SK-N-SH treated with all-trans-retinoic acid at 6 μM for 48 hours (cell line): Measurements from ENCODE around the gene MYH14.

Source experiments
- ATAC-seq: fragments of 200-7000 bp; cut with Tn5 transposase; 3 replicates; pipeline ENCODE4 v1.9.1; 2020; ENCODE audit warnings: mild to moderate bottlenecking, moderate library complexity
- ARNTL ChIP-seq: fragments of 450-650 bp; formaldehyde crosslinking; IDR thresholded peaks from 2 replicates; pipeline ENCODE4 v1.5.0; 2020; ENCODE audit warnings: low read depth, mild to moderate bottlenecking, moderate library complexity, borderline replicate concordance
- BACH2 ChIP-seq: fragments of 250-450 bp; sonication (Bioruptor Pico); IDR thresholded peaks from 2 replicates; pipeline ENCODE4 v1.9.0; 2021; ENCODE audit warnings: mild to moderate bottlenecking, borderline replicate concordance
- ESRRG ChIP-seq: fragments of 250-450 bp; sonication (Bioruptor Pico); IDR thresholded peaks from 2 replicates; pipeline ENCODE4 v1.6.1; 2021; ENCODE audit warnings: mild to moderate bottlenecking
- GLIS3 ChIP-seq: fragments of 250-450 bp; sonication (Bioruptor Pico); IDR thresholded peaks from 2 replicates; pipeline ENCODE4 v1.5.0; 2020; ENCODE audit warnings: mild to moderate bottlenecking, moderate library complexity
- OSR1 ChIP-seq: fragments of 250-450 bp; sonication (Bioruptor Pico); IDR thresholded peaks from 2 replicates; pipeline ENCODE4 v1.8.0; 2022; ENCODE audit warnings: moderate library complexity, mild to moderate bottlenecking, inconsistent platforms
- PATZ1 ChIP-seq: fragments of 250-450 bp; sonication (Bioruptor Pico); IDR thresholded peaks from 2 replicates; pipeline ENCODE4 v1.8.0; 2020; ENCODE audit warnings: mild to moderate bottlenecking, moderate library complexity, borderline replicate concordance
- PPARA ChIP-seq: fragments of 250-450 bp; sonication (Bioruptor Pico); IDR thresholded peaks from 2 replicates; pipeline ENCODE4 v1.5.0; 2020; ENCODE audit warnings: mild to moderate bottlenecking, borderline replicate concordance
- RARB ChIP-seq: fragments of 250-450 bp; sonication (Bioruptor Pico); IDR thresholded peaks from 2 replicates; pipeline ENCODE4 v1.8.0; 2021; ENCODE audit warnings: mild to moderate bottlenecking, moderate library complexity
- TCF4 ChIP-seq: fragments of 250-450 bp; sonication (Bioruptor Pico); IDR thresholded peaks from 2 replicates; pipeline ENCODE4 v1.8.0; 2021; ENCODE audit warnings: mild to moderate bottlenecking, moderate library complexity, borderline replicate concordance
- TOX ChIP-seq: fragments of 250-450 bp; sonication (Bioruptor Pico); IDR thresholded peaks from 2 replicates; pipeline ENCODE4 v1.8.0; 2021; ENCODE audit warnings: mild to moderate bottlenecking, moderate library complexity, borderline replicate concordance
- ZC3H10 ChIP-seq: fragments of 250-450 bp; sonication (Bioruptor Pico); IDR thresholded peaks from 2 replicates; pipeline ENCODE4 v1.5.1; 2021; ENCODE audit warnings: mild to moderate bottlenecking, moderate library complexity
- ZFP3 ChIP-seq: fragments of 250-450 bp; sonication (Bioruptor Pico); IDR thresholded peaks from 2 replicates; pipeline ENCODE4 v1.5.0; 2020; ENCODE audit warnings: mild to moderate bottlenecking, moderate library complexity
- ZFP30 ChIP-seq: fragments of 450-650 bp; formaldehyde crosslinking; IDR thresholded peaks from 2 replicates; pipeline ENCODE4 v1.5.0; 2022; ENCODE audit warnings: mild to moderate bottlenecking, moderate library complexity
- ZNF565 ChIP-seq: fragments of 450-650 bp; formaldehyde crosslinking; conservative IDR thresholded peaks from 2 replicates; pipeline ENCODE4 v1.5.0; 2020; ENCODE audit warnings: low read depth, mild to moderate bottlenecking, moderate library complexity
- ZNF70 ChIP-seq: fragments of 450-650 bp; formaldehyde crosslinking; IDR thresholded peaks from 2 replicates; pipeline ENCODE4 v1.5.0; 2020; ENCODE audit warnings: mild to moderate bottlenecking, moderate library complexity
- ZNF8 ChIP-seq: fragments of 450-650 bp; formaldehyde crosslinking; IDR thresholded peaks from 2 replicates; pipeline ENCODE4 v1.5.0; 2020; ENCODE audit warnings: mild to moderate bottlenecking, moderate library complexity
- TF ChIP-seq, protein P1 (sequence below): fragments of 250-450 bp; sonication (Bioruptor Pico); IDR thresholded peaks from 2 replicates; pipeline ENCODE4 v1.5.1; 2020; ENCODE audit warnings: low read depth, mild to moderate bottlenecking, moderate library complexity
- TF ChIP-seq, protein P2 (sequence below): fragments of 250-450 bp; sonication (Bioruptor Pico); IDR thresholded peaks from 2 replicates; pipeline ENCODE4 v1.8.0; 2021; ENCODE audit warnings: low read depth, mild to moderate bottlenecking, moderate library complexity, borderline replicate concordance
- TF ChIP-seq, protein P3 (sequence below): fragments of 250-450 bp; sonication (Bioruptor Pico); IDR thresholded peaks from 2 replicates; pipeline ENCODE4 v1.5.0; 2020; ENCODE audit warnings: mild to moderate bottlenecking, moderate library complexity

MYH14 gene

DNA sequence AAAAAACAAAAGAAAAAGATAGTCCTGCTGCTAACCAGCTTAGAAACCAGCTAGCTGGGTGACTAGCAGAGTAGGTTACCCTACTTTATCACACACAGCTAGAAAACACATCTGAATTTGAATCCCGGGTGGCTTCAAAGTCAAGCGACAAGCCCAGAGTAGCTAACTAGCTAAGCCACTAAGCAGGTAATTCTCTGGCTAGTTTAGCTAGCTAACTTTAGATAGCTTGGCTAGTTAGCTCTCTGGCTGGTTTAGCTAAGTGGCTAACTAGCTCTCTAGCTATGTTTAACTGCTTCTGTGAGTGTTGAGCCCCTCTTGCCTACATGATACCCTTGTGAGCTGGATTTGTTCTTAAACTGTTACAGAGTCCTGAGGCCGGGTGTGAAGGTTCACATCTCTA lies 12.4 kb downstream of the MYH14 start:
- no peak for TF ChIP-seq ESRRG (CRISPR knock-in tag)
- TF ChIP-seq ZNF8 (CRISPR knock-in tag): no peak
- no peak for TF ChIP-seq ZC3H10 (CRISPR knock-in tag)
- TF ChIP-seq ZFP30 (CRISPR knock-in tag): no peak
- TF ChIP-seq, protein P1, sequence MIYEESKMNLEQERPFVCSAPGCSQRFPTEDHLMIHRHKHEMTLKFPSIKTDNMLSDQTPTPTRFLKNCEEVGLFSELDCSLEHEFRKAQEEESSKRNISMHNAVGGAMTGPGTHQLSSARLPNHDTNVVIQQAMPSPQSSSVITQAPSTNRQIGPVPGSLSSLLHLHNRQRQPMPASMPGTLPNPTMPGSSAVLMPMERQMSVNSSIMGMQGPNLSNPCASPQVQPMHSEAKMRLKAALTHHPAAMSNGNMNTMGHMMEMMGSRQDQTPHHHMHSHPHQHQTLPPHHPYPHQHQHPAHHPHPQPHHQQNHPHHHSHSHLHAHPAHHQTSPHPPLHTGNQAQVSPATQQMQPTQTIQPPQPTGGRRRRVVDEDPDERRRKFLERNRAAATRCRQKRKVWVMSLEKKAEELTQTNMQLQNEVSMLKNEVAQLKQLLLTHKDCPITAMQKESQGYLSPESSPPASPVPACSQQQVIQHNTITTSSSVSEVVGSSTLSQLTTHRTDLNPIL (CRISPR knock-in tag): no peak
- TF ChIP-seq, protein P2, sequence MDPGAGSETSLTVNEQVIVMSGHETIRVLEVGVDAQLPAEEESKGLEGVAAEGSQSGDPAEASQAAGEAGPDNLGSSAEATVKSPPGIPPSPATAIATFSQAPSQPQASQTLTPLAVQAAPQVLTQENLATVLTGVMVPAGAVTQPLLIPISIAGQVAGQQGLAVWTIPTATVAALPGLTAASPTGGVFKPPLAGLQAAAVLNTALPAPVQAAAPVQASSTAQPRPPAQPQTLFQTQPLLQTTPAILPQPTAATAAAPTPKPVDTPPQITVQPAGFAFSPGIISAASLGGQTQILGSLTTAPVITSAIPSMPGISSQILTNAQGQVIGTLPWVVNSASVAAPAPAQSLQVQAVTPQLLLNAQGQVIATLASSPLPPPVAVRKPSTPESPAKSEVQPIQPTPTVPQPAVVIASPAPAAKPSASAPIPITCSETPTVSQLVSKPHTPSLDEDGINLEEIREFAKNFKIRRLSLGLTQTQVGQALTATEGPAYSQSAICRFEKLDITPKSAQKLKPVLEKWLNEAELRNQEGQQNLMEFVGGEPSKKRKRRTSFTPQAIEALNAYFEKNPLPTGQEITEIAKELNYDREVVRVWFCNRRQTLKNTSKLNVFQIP (CRISPR knock-in tag): no peak
- no peak for TF ChIP-seq BACH2 (CRISPR knock-in tag)
- no peak for TF ChIP-seq PPARA (CRISPR knock-in tag)
- no peak for TF ChIP-seq ZNF70 (CRISPR knock-in tag)
- no peak for TF ChIP-seq ARNTL (CRISPR knock-in tag)
- TF ChIP-seq PATZ1 (CRISPR knock-in tag): no peak
- ATAC-seq: no peak

DNA sequence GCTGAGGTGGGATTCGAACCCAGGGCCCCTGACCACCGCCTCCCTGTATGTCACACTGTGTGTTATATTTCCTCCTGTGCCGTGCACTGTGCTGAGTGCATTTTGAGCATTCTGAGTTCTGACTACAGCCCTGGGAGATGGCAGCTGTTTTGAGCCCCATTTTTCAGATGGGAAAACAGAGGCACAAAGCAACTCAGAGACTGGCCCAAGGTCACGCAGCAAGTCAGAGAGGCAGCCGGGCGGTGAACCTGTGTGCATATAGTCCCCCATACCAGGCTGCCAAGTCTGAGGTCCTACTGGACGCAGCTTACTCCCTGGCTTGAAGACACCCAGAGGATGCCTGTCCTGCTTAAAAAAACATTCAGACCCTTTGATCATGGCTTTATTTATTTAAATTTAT lies 17.7 kb downstream of the MYH14 start:
- TF ChIP-seq ZNF565 (CRISPR knock-in tag): no peak
- TF ChIP-seq ZNF70 (CRISPR knock-in tag): no peak
- no peak for ATAC-seq

- no peak for TF ChIP-seq OSR1 (CRISPR knock-in tag)
- no peak for TF ChIP-seq GLIS3 (CRISPR knock-in tag)
- TF ChIP-seq ZFP3 (CRISPR knock-in tag): no peak
- TF ChIP-seq, all 23 proteins: peak for 0
- ATAC-seq: no peak
Measured at GRCh38 chr19:50222691-50223438, 19.4 kb downstream of the MYH14 start.

GRCh38 chr19:50223439-50223716 lies 20.0 kb downstream of the MYH14 start:
- ATAC-seq: no peak
- no peak for TF ChIP-seq ZNF70 (CRISPR knock-in tag)
- no peak for TF ChIP-seq ARNTL (CRISPR knock-in tag)
- TF ChIP-seq TOX: no peak
- TF ChIP-seq, protein P3, sequence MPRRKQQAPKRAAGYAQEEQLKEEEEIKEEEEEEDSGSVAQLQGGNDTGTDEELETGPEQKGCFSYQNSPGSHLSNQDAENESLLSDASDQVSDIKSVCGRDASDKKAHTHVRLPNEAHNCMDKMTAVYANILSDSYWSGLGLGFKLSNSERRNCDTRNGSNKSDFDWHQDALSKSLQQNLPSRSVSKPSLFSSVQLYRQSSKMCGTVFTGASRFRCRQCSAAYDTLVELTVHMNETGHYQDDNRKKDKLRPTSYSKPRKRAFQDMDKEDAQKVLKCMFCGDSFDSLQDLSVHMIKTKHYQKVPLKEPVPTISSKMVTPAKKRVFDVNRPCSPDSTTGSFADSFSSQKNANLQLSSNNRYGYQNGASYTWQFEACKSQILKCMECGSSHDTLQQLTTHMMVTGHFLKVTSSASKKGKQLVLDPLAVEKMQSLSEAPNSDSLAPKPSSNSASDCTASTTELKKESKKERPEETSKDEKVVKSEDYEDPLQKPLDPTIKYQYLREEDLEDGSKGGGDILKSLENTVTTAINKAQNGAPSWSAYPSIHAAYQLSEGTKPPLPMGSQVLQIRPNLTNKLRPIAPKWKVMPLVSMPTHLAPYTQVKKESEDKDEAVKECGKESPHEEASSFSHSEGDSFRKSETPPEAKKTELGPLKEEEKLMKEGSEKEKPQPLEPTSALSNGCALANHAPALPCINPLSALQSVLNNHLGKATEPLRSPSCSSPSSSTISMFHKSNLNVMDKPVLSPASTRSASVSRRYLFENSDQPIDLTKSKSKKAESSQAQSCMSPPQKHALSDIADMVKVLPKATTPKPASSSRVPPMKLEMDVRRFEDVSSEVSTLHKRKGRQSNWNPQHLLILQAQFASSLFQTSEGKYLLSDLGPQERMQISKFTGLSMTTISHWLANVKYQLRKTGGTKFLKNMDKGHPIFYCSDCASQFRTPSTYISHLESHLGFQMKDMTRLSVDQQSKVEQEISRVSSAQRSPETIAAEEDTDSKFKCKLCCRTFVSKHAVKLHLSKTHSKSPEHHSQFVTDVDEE (CRISPR knock-in tag): no peak
- no peak for TF ChIP-seq TCF4
- no peak for TF ChIP-seq OSR1 (CRISPR knock-in tag)
- no peak for TF ChIP-seq RARB
- no peak for TF ChIP-seq BACH2 (CRISPR knock-in tag)
- TF ChIP-seq, all 23 proteins: peak for 0
